Type B pancreatic cell (in vitro differentiated cells): ENCODE measurements around the gene PDCD1. TPM values are rescaled to one million over a fixed set of nuclear protein-coding genes. Genes with fewer than 3 reads are reported as not detected.
A peak's percentile ranks its signal among the peaks of the same experiment; 100 is the strongest.

Experiments used
- DNase-seq: peaks from one replicate; pipeline ENCODE4 v3.0.0; 2021; ENCODE audit warnings: mixed read lengths; ENCODE audit not compliant: unreplicated experiment; ENCODE audit errors: extremely low spot score
- H3K27ac Mint-ChIP-seq: 2 replicates; pipeline ENCODE4 v1.8.0; 2021; ENCODE audit warnings: mild to moderate bottlenecking, mixed read lengths
- H3K27me3 Mint-ChIP-seq: 2 replicates; pipeline ENCODE4 v1.8.0; 2021; ENCODE audit warnings: mixed read lengths
- H3K36me3 Mint-ChIP-seq: 2 replicates; pipeline ENCODE4 v1.8.0; 2021; ENCODE audit warnings: mixed read lengths
- H3K4me1 Mint-ChIP-seq: one replicate; pipeline ENCODE4 v1.8.0; 2021; ENCODE audit warnings: mixed read lengths; ENCODE audit not compliant: unreplicated experiment
- H3K4me3 Mint-ChIP-seq: 2 replicates; pipeline ENCODE4 v1.8.0; 2021; ENCODE audit warnings: mild to moderate bottlenecking, mixed read lengths
- H3K9me3 Mint-ChIP-seq: 2 replicates; pipeline ENCODE4 v1.8.0; 2021; ENCODE audit warnings: mixed read lengths
- total RNA-seq: library from RNA; stranded (reverse); gene quantifications from 2 replicates; pipeline ENCODE4 v1.2.1, GENCODE V29; 2021; ENCODE audit warnings: low replicate concordance
- TF ChIP-seq, protein P1 (sequence below): fragments of 200-600 bp; sonication (generic); conservative IDR thresholded peaks from 2 replicates; pipeline ENCODE4 v1.5.0; 2021; ENCODE audit warnings: antibody characterized with exemption, mild to moderate bottlenecking

Gene PDCD1
- total RNA-seq, 1 donor from 2014 or later, result not detected

DNA sequence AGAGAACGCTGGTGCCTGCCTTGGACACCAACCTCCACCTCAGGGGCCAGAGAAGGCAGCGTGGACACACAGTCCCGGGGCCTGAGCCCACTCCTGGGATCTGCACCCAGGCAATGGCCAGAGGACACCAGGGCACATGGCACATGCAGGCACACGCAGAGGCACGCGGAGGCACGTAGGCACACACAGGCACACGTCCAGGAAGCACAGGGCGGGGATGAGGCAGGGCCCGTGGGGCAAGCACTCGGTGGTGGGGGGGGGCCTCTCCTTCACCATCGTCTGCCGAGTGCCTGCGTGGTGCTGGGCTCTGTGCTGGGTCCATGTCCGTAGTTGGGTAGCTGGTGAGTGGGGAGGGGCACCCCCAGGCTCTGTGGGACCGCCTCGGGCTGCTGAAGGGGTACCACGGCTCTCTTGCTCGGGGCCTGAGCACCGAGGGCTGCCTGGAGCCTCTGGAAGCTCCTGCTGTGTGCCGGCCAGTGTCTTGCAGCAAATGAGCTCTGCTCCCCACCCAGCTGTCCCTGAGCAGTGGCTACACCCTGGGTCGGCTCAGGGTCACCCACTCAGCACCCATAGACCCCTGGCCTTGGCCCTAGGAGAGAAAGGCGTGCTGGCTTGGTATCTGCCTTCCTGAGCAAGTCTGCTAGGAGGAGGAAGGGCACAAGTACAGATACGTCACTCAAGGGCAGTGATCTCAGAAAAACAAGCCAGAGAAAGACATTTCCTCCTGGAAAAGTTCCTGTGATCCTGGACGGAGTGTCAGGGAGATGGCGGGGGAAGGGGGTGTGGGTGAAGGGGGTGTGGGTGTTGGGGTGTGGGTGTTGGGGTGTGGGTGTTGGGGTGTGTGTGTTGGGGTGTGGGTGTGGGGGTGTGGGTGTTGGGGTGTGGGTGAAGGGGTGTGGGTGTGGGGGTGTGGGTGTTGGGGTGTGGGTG, 37.3 kb upstream of the PDCD1 start:
- Mint-ChIP-seq H3K27ac (peak overlapping the region; percentile 83), H3K4me3 (peak overlapping the region; percentile 36), H3K4me1 (peaks cover 18% of the 10 kb centered on the region), H3K36me3 (no peaks in the 10 kb centered on the region), H3K27me3 (no peaks in the 10 kb centered on the region), H3K9me3 (no peaks in the 10 kb centered on the region)
- TF ChIP-seq, protein P1, sequence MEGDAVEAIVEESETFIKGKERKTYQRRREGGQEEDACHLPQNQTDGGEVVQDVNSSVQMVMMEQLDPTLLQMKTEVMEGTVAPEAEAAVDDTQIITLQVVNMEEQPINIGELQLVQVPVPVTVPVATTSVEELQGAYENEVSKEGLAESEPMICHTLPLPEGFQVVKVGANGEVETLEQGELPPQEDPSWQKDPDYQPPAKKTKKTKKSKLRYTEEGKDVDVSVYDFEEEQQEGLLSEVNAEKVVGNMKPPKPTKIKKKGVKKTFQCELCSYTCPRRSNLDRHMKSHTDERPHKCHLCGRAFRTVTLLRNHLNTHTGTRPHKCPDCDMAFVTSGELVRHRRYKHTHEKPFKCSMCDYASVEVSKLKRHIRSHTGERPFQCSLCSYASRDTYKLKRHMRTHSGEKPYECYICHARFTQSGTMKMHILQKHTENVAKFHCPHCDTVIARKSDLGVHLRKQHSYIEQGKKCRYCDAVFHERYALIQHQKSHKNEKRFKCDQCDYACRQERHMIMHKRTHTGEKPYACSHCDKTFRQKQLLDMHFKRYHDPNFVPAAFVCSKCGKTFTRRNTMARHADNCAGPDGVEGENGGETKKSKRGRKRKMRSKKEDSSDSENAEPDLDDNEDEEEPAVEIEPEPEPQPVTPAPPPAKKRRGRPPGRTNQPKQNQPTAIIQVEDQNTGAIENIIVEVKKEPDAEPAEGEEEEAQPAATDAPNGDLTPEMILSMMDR, result no peak
- DNase-seq, result peak; percentile 67

DNA sequence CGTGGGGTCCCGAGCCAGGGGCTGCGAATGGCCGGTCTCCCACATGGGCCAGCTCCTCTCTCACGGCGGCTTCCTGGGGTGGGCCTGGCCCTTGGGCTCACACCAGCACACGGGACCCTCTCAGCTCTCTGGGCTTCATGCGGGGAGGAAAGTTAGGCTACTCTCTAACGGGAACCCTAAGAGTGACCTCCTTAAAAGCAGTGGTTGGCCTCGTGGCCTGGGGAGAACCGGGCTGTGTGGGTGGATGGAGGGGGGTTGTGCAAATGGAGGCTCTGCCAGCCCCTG, 36.7 kb upstream of the PDCD1 start:
- DNase-seq, result no peak
- Mint-ChIP-seq H3K36me3 (no peaks in the 10 kb centered on the region), H3K9me3 (no peaks in the 10 kb centered on the region), H3K4me1 (peaks cover 18% of the 10 kb centered on the region), H3K27me3 (no peaks in the 10 kb centered on the region), H3K27ac (no peak overlapping the region), H3K4me3 (no peak overlapping the region)
- TF ChIP-seq, protein P1, result no peak

DNA sequence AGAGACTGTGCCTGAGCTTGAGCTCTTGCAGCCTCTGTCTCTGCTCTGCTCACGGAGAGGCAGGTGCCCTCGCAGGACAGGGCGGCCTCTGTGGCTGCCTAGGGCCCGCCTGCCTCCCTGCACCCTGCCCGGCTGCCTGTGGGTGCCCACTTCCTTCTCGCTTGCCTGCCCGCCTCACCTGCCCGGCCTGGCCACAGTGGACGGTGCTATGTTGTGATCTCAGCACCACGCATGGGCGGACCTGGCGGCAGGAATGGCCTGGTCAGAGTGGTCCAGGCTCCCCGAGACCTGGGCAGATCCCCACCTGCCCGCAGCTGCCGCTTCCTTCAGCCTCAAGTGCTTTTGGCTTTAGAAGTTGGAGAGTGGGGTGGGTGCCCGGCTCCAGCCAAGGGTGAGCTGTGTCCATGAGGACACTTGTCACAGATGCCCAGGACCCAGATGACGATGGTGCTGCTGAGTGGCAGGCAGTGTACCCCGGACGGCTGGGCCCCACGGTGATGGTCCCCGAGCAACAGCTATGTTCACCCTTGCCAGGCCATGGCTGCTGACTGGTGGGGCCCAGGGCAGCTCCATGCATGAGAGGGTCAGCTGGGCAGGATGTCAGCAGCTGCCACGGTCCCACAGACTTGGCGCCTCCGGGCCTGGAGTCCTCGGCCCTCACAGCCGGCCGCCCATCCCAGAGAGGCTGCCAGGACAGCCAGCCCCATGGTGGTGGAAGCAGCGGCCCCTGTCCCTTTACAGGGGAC, 36.2 kb upstream of the PDCD1 start:
- peaks cover 18% of the 10 kb centered on the region for H3K4me1 Mint-ChIP-seq
- peak; percentile 67 for DNase-seq
- H3K27ac Mint-ChIP-seq, result no peak overlapping the region
- no peaks in the 10 kb centered on the region for H3K27me3 Mint-ChIP-seq
- no peak overlapping the region for H3K4me3 Mint-ChIP-seq
- H3K36me3 Mint-ChIP-seq, result peaks cover under 1% of the 10 kb centered on the region
- no peaks in the 10 kb centered on the region for H3K9me3 Mint-ChIP-seq
- TF ChIP-seq, protein P1, result no peak

DNA sequence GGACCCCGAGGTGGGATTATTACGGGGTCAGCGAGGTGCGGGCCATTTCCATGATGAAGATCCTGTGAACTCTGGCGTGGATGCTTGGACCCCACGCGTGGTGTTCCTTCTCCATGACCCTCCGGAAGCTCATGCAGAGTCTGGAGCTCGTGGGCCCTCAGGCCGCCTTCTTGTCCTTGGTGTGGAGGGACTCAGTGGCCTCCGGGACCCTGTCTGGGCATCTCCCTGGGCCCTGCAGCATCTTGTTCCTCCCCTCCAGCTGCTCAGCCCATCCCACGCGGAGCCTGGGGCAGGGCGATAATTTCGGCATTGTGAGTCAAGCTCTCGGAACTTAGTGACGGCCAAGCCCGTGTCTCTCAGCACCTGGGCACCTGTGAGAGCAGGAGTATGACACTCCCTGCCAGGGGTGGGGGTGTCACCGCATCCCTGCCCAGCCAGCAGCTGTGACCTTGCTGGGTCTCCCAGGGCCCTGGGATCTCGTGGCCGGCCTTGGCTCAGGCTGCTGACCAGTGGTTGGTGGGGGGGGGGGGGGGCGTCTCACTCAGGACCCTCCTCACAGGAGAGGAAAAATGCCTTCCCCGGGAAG, 35.5 kb upstream of the PDCD1 start:
- peaks cover 3% of the 10 kb centered on the region for H3K9me3 Mint-ChIP-seq
- no peak overlapping the region for H3K4me3 Mint-ChIP-seq
- H3K36me3 Mint-ChIP-seq, result peaks cover 6% of the 10 kb centered on the region
- H3K4me1 Mint-ChIP-seq, result peaks cover 12% of the 10 kb centered on the region
- no peak for DNase-seq
- H3K27ac Mint-ChIP-seq, result peak overlapping the region; percentile 26
- no peaks in the 10 kb centered on the region for H3K27me3 Mint-ChIP-seq
- TF ChIP-seq, protein P1, result no peak

DNA sequence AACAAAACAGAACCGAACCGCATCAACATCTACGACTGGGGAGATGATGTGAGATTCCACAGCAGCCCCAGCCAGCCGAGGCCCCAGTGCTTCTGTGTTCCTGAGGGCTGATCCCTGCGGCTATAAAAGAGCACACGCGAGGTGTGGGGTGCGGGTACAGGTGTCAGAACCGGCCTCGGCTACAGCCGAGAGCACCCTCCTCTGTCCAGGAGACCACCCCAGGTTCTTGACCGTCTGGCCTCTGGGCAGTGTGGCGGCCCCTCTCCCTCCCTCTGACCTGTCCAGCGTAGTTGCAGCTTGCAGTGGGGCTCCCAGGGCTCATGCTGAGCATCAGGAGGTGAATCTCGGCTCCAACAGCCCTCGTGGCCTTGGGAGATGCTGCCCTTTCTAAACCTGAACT, 34.6 kb upstream of the PDCD1 start:
- Mint-ChIP-seq H3K4me3 (no peak overlapping the region), H3K36me3 (peaks cover 9% of the 10 kb centered on the region), H3K9me3 (peaks cover 5% of the 10 kb centered on the region), H3K27me3 (no peaks in the 10 kb centered on the region), H3K27ac (no peak overlapping the region), H3K4me1 (peaks cover 12% of the 10 kb centered on the region)
- TF ChIP-seq, protein P1, result no peak
- DNase-seq, result no peak
